Large intestine (tissue), 3 donors: ENCODE measurements around the gene TNNT2. TPM values are rescaled to one million over a fixed set of nuclear protein-coding genes. Genes with fewer than 3 reads are reported as not detected.

Source experiments
- DNase-seq, 2 donors: peaks; one replicate each; pipeline versions ENCODE4 v3.0.0 to v3.0.0-alpha.2; 2013
- H3K27ac ChIP-seq: one replicate; pipeline ENCODE4 v1.5.1; 2013; ENCODE audit warnings: low read length
- H3K27me3 ChIP-seq: 2 replicates; pipeline ENCODE4 v1.6.1; 2013; ENCODE audit warnings: low read length; ENCODE audit not compliant: control insufficient read depth, insufficient read depth
- H3K36me3 ChIP-seq: 2 replicates; pipeline ENCODE4 v1.6.1; 2013; ENCODE audit warnings: low read length; ENCODE audit not compliant: control insufficient read depth, insufficient read depth
- H3K4me1 ChIP-seq: one replicate; pipeline ENCODE4 v1.6.1; 2013; ENCODE audit warnings: low read length; ENCODE audit not compliant: control insufficient read depth, insufficient read depth
- H3K4me3 ChIP-seq: one replicate; pipeline ENCODE4 v1.5.1; 2013; ENCODE audit warnings: low read length
- H3K9me3 ChIP-seq: one replicate; pipeline ENCODE4 v1.6.1; 2013; ENCODE audit warnings: mild to moderate bottlenecking, low read depth, low read length, moderate library complexity; ENCODE audit not compliant: control insufficient read depth
- WGBS: methylation state at CpG from one replicate; pipeline ENCODE4 v1.1.5; 2013; ENCODE audit warnings: low lambda C conversion rate; ENCODE audit not compliant: insufficient coverage; 5-methylcytosine and 5-hydroxymethylcytosine counted together
- polyA plus RNA-seq: library from polyadenylated mRNA; unstranded; fragments of 120-200 nt; gene quantifications from one replicate; pipeline ENCODE4 v1.2.1, GENCODE V29; 2013

TNNT2 gene
- polyA plus RNA-seq, 1 donor = 20.8 TPM

- DNase-seq = no peak
- Histone ChIP-seq H3K4me3 (no peak overlapping the region), H3K36me3 (peaks cover 5% of the 10 kb centered on the region), H3K9me3 (no peaks in the 10 kb centered on the region), H3K4me1 (peaks cover 73% of the 10 kb centered on the region), H3K27ac (no peak overlapping the region), H3K27me3 (peaks cover 17% of the 10 kb centered on the region)
- no CpG with 5 or more reads among the region's 1 CpG for WGBS
Measured at GRCh38 chr1:201403359-201403758, 25.9 kb upstream of the TNNT2 start.

- H3K9me3 ChIP-seq = no peaks in the 10 kb centered on the region
- DNase-seq = no peak
- peak overlapping the region; percentile 92 for H3K27ac ChIP-seq
- no peak overlapping the region for H3K4me3 ChIP-seq
- no CpG with 5 or more reads among the region's 2 CpGs for WGBS
- peaks cover 17% of the 10 kb centered on the region for H3K27me3 ChIP-seq
- peaks cover 64% of the 10 kb centered on the region for H3K4me1 ChIP-seq
- peaks cover 5% of the 10 kb centered on the region for H3K36me3 ChIP-seq
Measured at GRCh38 chr1:201401700-201402099, 24.2 kb upstream of the TNNT2 start.

- Histone ChIP-seq H3K4me3 (no peak overlapping the region), H3K27ac (peak overlapping the region; percentile 92), H3K9me3 (no peaks in the 10 kb centered on the region), H3K4me1 (peaks cover 63% of the 10 kb centered on the region), H3K27me3 (peaks cover 17% of the 10 kb centered on the region), H3K36me3 (peaks cover 5% of the 10 kb centered on the region)
- WGBS = no CpG with 5 or more reads among the region's 2 CpGs
- no peak for DNase-seq
Measured at GRCh38 chr1:201400852-201401230, 23.4 kb upstream of the TNNT2 start.

GRCh38 chr1:201400212-201400851 lies 22.9 kb upstream of the TNNT2 start:
- H3K27me3 ChIP-seq = peaks cover 17% of the 10 kb centered on the region
- H3K4me1 ChIP-seq = peaks cover 65% of the 10 kb centered on the region
- no peaks in the 10 kb centered on the region for H3K9me3 ChIP-seq
- 33% methylated on average over 1 of the region's 11 CpGs for WGBS
- peak overlapping the region; percentile 92 for H3K27ac ChIP-seq
- H3K4me3 ChIP-seq = peak overlapping the region; percentile 91
- peaks cover 5% of the 10 kb centered on the region for H3K36me3 ChIP-seq
- DNase-seq = peak in 1 of 2 donors; percentile 74

- H3K27ac ChIP-seq = peak overlapping the region; percentile 92
- peaks cover 17% of the 10 kb centered on the region for H3K27me3 ChIP-seq
- H3K36me3 ChIP-seq = peaks cover 7% of the 10 kb centered on the region
- peak overlapping the region; percentile 91 for H3K4me3 ChIP-seq
- no peaks in the 10 kb centered on the region for H3K9me3 ChIP-seq
- H3K4me1 ChIP-seq = peaks cover 65% of the 10 kb centered on the region
- WGBS = no CpG with 5 or more reads among the region's 62 CpGs
- DNase-seq = peak; percentile 87 to 94
Measured at GRCh38 chr1:201399352-201400126, 22.1 kb upstream of the TNNT2 start.

GRCh38 chr1:201399018-201399351 lies 21.5 kb upstream of the TNNT2 start, which contains the start of gene LAD1:
LAD1 (minus strand) TSS chr1:201399324; CDS start chr1:201399306, 18 bp downstream.
- Histone ChIP-seq H3K9me3 (no peaks in the 10 kb centered on the region), H3K4me1 (peaks cover 63% of the 10 kb centered on the region), H3K4me3 (peak within 1 kb of the TSS; percentile 91), H3K27me3 (peaks cover 17% of the 10 kb centered on the region), H3K27ac (peak within 1 kb of the TSS; percentile 92), H3K36me3 (peaks cover 10% of the 10 kb centered on the region)
- no CpG with 5 or more reads among the region's 25 CpGs for WGBS
- no peak for DNase-seq

- DNase-seq = peak; percentile 89 to 92
- peak overlapping the region; percentile 91 for H3K4me3 ChIP-seq
- WGBS = no CpG with 5 or more reads among the region's 2 CpGs
- peaks cover 17% of the 10 kb centered on the region for H3K27me3 ChIP-seq
- peaks cover 10% of the 10 kb centered on the region for H3K36me3 ChIP-seq
- peaks cover 63% of the 10 kb centered on the region for H3K4me1 ChIP-seq
- H3K27ac ChIP-seq = peak overlapping the region; percentile 92
- H3K9me3 ChIP-seq = no peaks in the 10 kb centered on the region
Measured at GRCh38 chr1:201397675-201398074, 20.2 kb upstream of the TNNT2 start.

- peak; percentile 75 to 91 for DNase-seq
- Histone ChIP-seq H3K27ac (peak overlapping the region; percentile 92), H3K36me3 (peaks cover 15% of the 10 kb centered on the region), H3K27me3 (peaks cover 17% of the 10 kb centered on the region), H3K4me1 (peaks cover 62% of the 10 kb centered on the region), H3K9me3 (no peaks in the 10 kb centered on the region), H3K4me3 (peak overlapping the region; percentile 91)
- no CpG with 5 or more reads among the region's 10 CpGs for WGBS
Measured at GRCh38 chr1:201396861-201397464, 19.5 kb upstream of the TNNT2 start.

GRCh38 chr1:201395936-201396335 lies 18.5 kb upstream of the TNNT2 start:
- DNase-seq = peak in 1 of 2 donors; percentile 38
- Histone ChIP-seq H3K27me3 (peaks cover 17% of the 10 kb centered on the region), H3K4me1 (peaks cover 59% of the 10 kb centered on the region), H3K27ac (peak overlapping the region; percentile 92), H3K4me3 (peak overlapping the region; percentile 91), H3K9me3 (no peaks in the 10 kb centered on the region), H3K36me3 (peaks cover 11% of the 10 kb centered on the region)
- WGBS = no CpG with 5 or more reads among the region's 4 CpGs

- Histone ChIP-seq H3K27ac (peak overlapping the region; percentile 27), H3K4me1 (peaks cover 50% of the 10 kb centered on the region), H3K9me3 (no peaks in the 10 kb centered on the region), H3K4me3 (no peak overlapping the region), H3K36me3 (peaks cover 13% of the 10 kb centered on the region), H3K27me3 (peaks cover 8% of the 10 kb centered on the region)
- peak in 1 of 2 donors; percentile 20 for DNase-seq
- WGBS = no CpG with 5 or more reads among the region's 3 CpGs
Measured at GRCh38 chr1:201394591-201394990, 17.1 kb upstream of the TNNT2 start.
